Measurements from ENCODE around the gene CCDC201. TPM values are rescaled to one million over a fixed set of nuclear protein-coding genes. Genes with fewer than 3 reads are reported as not detected.

CCDC201 gene
- total and polyA plus RNA-seq, 8 donors: 0.04 TPM; not detected in 7

- TF ChIP-seq CTCF (IDR thresholded peaks at IDR 0.05): no peak
- ATAC-seq: no peak
- intact Hi-C loops (cut with DNase I): loop anchor here in 1 of 2 donors (10.0 kb wide), 2 partner anchors 1169 to 1259 kb away; no protein-coding TSS in a partner anchor
Observed at GRCh38 chr7:45915606-45916005, 42.7 kb upstream of the CCDC201 start.

GRCh38 chr7:45914911-45915310, 42.0 kb upstream of the CCDC201 start:
- no peaks in the 10 kb centered on the region for H3K9me3 ChIP-seq
- intact Hi-C loops (cut with DNase I): loop anchor here in 1 of 2 donors (10.0 kb wide), 2 partner anchors 1170 to 1260 kb away; no protein-coding TSS in a partner anchor
- ATAC-seq (no peak), DNase-seq (no peak)
- TF ChIP-seq CTCF (IDR thresholded peaks at IDR 0.05): no peak
- peaks cover 12 to 43% of the 10 kb centered on the region in 2 donors for H3K27me3 ChIP-seq
- peaks cover 0 to 4% of the 10 kb centered on the region in 2 donors for H3K4me1 ChIP-seq
- H3K36me3 ChIP-seq: no peaks in the 10 kb centered on the region
- H3K27ac ChIP-seq: no peak overlapping the region
- no peak overlapping the region for H3K4me3 ChIP-seq

More at GRCh38 chr7:45915606-45916005, 42.7 kb upstream of the CCDC201 start:
- Histone ChIP-seq H3K36me3 (no peaks in the 10 kb centered on the region), H3K4me1 (peaks cover 4 to 5% of the 10 kb centered on the region in 2 donors), H3K27ac (no peak overlapping the region), H3K27me3 (peaks cover 19 to 50% of the 10 kb centered on the region in 2 donors), H3K9me3 (no peaks in the 10 kb centered on the region), H3K4me3 (no peak overlapping the region)
- no peak for DNase-seq

GRCh38 chr7:45912972-45913371, 40.1 kb upstream of the CCDC201 start:
- no peak for DNase-seq
- no peak for TF ChIP-seq CTCF (IDR thresholded peaks at IDR 0.05)
- intact Hi-C loops (cut with DNase I): loop anchor here in 1 of 2 donors (10.0 kb wide), 2 partner anchors 1172 to 1262 kb away; no protein-coding TSS in a partner anchor

GRCh38 chr7:45911311-45911710, 38.4 kb upstream of the CCDC201 start:
- TF ChIP-seq CTCF (IDR thresholded peaks at IDR 0.05): no peak
- Histone ChIP-seq H3K27ac (no peak overlapping the region), H3K4me3 (no peak overlapping the region), H3K27me3 (peaks cover 0 to 7% of the 10 kb centered on the region in 2 donors), H3K9me3 (no peaks in the 10 kb centered on the region), H3K4me1 (no peaks in the 10 kb centered on the region), H3K36me3 (no peaks in the 10 kb centered on the region)
- no peak for DNase-seq
- intact Hi-C loops (cut with DNase I): loop anchor here in 1 of 2 donors (10.0 kb wide), 2 partner anchors 1173 to 1263 kb away; no protein-coding TSS in a partner anchor
- ATAC-seq: no peak

More at GRCh38 chr7:45912972-45913371, 40.1 kb upstream of the CCDC201 start:
- no peak overlapping the region for H3K4me3 ChIP-seq
- H3K27ac ChIP-seq: no peak overlapping the region
- H3K4me1 ChIP-seq: peaks cover 0 to 4% of the 10 kb centered on the region in 2 donors
- ATAC-seq: no peak
- peaks cover 0 to 23% of the 10 kb centered on the region in 2 donors for H3K27me3 ChIP-seq
- no peaks in the 10 kb centered on the region for H3K36me3 ChIP-seq
- no peaks in the 10 kb centered on the region for H3K9me3 ChIP-seq

- Histone ChIP-seq H3K36me3 (no peaks in the 10 kb centered on the region), H3K4me3 (no peak overlapping the region), H3K27ac (no peak overlapping the region), H3K27me3 (peaks cover 0 to 2% of the 10 kb centered on the region in 2 donors), H3K4me1 (no peaks in the 10 kb centered on the region), H3K9me3 (no peaks in the 10 kb centered on the region)
- TF ChIP-seq CTCF (IDR thresholded peaks at IDR 0.05): no peak
- DNase-seq: no peak
- no peak for ATAC-seq
- intact Hi-C loops (cut with DNase I): loop anchor here in 1 of 2 donors (10.0 kb wide), 2 partner anchors 1174 to 1264 kb away; no protein-coding TSS in a partner anchor
Observed at GRCh38 chr7:45910855-45911254, 38.0 kb upstream of the CCDC201 start.

Data from left lung (tissue), 10 donors.